Activated CD4-positive, alpha-beta T cell treated with anti-CD3 and anti-CD28 coated beads, Interleukin-2, amount 50 U/mL, for 1 hour (primary cell): Measurements from ENCODE around the gene LILRB5.
"Not testable (repeated sequence)": the region's sequence is repeated elsewhere in the genome, so short reads cannot be mapped to it uniquely, and the experiment has no call there.

Experiments
- DNase-seq: peaks from one replicate; pipeline ENCODE4 v3.0.0-alpha.2; 2020

The LILRB5 gene

DNA sequence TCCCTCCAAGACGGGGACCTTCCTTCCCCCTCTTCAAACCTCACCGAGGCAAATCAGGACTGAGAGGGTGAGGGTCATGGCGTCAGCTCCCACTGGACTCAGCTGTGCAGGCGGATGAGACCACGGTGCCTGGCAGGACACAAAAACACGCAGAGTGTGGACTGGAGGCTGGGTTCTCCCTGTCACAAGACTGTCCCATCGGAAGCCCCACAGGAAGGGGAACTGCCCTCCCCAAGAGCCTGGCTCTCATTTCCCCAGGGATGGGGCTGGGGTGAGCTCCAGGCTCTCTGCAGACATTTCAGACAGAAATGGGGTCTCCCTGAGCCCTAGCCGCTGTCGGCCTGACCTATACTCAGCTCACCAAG is at the start of gene LILRB5:
Gene LILRB5, minus strand, starts transcription at position 158 of the 365 bp plus-strand sequence. Its CDS starts 80 bp downstream, at position 78.
- no peak for DNase-seq

- DNase-seq: no peak
Observed at GRCh38 chr19:54305141-54305540, 48.1 kb upstream of the LILRB5 start.

- no peak for DNase-seq
Observed at GRCh38 chr19:54302257-54302656, 45.2 kb upstream of the LILRB5 start.

DNA sequence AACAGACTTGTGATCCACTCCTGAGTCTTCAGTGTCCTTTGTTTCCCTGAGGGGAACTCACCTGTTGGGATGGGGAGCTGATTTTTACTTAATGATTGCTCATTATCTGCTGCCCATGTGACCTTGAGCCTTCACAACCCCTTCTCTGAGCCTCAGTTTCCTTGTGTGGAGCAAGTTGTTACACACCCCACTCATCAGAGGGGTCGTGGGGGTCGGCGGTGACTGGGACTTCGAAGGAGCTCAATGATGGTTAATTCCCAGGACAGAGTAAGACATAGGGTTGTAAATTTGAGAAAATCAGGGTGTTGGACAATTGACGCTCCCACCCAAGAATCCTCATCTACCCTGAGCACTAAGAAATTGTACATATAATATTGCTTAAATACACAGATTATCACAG is 42.4 kb upstream of the LILRB5 start:
- no peak for DNase-seq

GRCh38 chr19:54299126-54299498 is 42.0 kb upstream of the LILRB5 start:
- DNase-seq: no peak

- DNase-seq: no peak
Observed at GRCh38 chr19:54298357-54299125, 41.5 kb upstream of the LILRB5 start.

- no peak for DNase-seq
Observed at GRCh38 chr19:54297759-54298305, 40.8 kb upstream of the LILRB5 start.

- no peak for DNase-seq
Observed at GRCh38 chr19:54294539-54294938, 37.5 kb upstream of the LILRB5 start.

DNA sequence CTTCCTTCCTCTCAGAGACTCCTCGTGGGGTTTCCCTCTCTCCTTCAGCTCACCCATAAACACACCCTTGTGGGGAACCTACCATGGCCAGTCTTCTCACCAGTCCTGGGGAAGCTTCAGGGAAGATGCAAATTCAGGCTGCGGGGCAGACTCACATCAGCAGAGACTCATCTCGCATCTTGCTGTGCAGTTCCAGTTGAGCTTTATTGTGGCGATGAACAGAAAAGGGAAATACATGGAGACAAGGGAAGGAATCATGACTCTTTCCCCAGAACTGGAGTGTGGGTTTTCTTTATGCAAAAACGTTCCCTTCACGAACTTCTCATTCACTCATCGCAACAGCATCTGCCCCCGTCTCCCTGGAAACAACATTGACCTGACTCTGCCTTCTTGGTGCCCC is 32.1 kb upstream of the LILRB5 start:
- not testable (repeated sequence) for DNase-seq

DNA sequence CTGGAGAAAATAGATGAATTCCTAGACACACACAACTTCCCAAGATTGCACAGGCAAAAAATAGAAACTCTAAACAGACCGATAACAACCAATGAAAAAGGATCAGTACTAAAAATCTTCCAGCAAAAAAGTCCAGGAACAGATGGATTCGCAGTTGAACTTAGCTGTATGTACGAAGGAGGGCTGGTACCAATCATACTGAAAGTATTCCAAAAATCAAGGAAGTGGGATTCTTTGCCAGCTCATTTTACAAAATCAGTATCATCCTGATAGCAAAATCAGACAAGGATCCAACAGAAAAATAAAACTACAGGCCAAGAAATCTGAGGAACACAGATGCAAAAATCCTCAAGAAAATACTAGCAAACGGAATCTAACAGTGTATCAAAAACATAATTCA is 30.4 kb upstream of the LILRB5 start:
- DNase-seq: no peak

DNA sequence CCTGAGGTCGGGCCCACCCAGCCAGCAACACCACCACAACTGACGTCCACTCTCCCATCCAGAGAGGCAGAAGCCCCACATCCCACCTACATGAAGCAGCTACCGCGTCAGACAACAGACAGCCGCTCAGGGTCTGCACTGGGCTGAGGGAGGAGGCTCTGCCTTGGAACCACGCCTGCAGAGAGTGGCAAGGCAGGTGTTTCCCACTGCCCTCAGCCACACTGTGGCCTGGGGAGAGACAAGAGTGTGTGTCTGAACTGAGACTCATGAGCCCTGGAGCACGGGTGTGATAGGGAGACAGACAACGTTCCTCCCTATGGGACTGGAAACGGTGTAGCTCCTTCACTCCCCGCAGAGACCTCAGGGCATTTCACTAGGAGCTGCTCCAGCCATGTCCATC is 29.2 kb upstream of the LILRB5 start:
- DNase-seq: not testable (repeated sequence)

DNA sequence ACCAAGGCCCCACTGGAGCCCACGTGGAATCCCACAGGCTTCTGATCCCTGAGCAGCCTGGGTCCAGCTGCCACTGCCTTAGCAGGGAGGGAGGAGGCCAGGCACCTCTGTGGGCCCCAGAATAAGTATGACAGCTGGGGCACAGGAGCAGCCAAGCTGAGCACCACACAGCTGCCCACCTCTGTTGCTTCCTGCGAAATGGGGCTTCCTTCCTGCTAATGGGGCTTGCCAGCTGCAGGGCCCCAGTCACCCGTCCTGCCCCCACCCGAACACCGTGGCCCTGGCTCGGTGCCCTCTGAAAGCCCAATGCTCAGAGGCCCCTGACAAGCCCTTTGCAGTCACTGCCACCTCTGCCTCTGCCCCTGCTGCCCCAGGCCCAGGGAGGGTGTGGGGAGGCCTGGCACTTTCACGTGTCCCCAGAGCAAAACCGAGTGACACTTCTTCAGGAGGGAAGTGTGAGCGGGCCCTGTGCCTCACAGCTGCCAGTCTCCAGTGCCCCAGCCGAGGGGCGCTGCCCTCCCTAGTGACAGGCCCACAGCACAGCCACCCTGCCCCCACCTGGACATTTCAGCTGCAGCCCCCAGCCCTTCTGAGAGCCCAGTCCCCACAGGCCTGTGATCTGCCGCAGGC is 28.5 kb upstream of the LILRB5 start:
- not testable (repeated sequence) for DNase-seq

GRCh38 chr19:54282686-54283470 is 25.8 kb upstream of the LILRB5 start:
- DNase-seq: no peak

DNA sequence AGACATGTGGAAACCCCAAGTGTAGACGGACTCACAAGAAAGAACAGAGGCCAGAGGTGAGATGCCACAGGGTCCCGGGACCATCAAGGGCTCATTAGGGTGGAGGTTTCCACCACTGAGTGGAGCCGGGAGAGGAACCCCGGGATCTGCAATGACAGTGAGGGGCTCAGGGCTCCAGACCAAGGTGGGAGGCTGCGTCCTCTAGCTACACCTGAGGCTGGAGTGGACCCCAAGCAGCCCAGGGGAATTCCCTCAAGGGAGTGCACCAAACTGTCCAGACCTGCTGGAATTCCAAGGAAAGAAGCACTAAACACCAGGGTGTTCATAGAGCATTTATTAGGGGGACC is 24.6 kb upstream of the LILRB5 start:
- DNase-seq: not testable (repeated sequence)

DNA sequence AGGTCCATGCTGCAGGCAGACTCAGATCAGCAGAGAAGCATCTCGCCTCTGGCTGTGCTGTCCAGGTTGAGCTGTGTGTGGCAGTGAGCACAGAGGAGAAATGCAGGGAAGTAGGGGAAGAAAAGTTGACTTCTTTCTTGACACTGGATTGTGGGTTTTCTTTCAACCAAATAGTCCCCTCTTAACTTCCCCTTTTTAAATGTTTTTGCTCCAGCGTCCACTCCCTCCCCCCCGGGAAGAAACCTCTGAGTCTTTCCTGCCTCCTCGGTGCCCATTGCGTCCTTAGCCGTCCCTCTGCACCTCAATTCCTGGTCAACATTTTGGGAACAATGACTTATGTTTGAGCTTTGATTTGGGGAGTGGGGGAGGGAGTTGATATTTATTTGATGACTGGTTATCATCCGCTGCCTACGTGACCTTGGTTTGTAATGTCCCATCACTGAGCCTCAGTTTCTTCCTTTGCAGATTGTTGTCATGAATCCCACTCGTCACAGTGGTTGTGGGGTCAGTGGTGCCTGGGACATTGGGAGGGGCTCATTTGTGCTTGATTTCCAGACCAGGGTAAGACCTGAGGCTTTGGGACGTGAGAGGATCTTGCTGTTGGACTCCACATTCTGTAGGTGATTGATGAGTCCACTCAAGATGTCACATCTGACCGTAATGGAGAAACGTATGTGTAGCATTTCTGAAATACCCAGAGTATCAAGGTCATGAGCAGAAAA is 24.1 kb upstream of the LILRB5 start, which contains the start of gene LILRB2:
Gene LILRB2, minus strand, starts transcription at position 104 of the 722 bp plus-strand sequence. CDS start 614 bp downstream, outside the sequence.
- no peak for DNase-seq

DNA sequence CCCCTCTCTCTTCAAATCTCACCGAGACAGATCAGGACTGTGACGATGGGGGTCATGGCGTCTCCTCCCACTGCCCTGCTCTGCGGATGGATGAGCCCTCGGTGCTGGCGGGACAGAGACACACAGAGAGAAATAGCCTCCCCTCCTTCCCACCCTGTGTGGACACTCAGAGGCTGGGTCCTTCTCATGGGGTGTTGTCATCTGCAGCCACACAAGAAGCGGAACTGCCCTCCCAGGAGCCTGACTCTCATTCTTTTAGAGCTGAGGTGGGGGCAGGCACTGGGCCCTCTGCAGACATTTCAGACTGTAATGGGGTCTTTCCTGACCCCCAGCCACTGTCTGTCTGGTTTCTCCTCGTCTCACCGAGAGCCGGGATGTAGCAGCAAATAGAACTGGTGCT is 23.4 kb upstream of the LILRB5 start:
- DNase-seq: not testable (repeated sequence)

DNA sequence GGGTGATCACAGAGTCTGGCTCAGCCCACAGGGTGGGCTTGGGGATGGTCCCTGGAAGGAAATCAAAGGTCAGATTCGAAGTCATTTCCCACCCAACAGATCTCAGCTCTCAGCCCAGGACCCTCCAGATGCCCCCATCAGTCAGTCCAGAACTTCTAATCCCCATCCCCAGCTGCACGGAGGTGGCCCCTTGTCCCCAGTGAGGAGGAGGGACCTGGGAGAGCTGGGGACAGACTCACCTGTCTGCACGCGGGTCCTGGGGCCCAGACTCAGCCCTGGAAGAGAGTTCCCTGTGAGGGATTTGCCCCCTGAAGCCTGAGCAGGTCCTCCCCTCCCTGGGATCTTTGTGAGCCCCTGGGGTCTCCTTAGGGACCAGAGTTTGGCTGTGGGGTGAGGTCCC is 23.0 kb upstream of the LILRB5 start:
- DNase-seq: not testable (repeated sequence)

GRCh38 chr19:54279406-54279962 is 22.4 kb upstream of the LILRB5 start:
- no peak for DNase-seq

DNA sequence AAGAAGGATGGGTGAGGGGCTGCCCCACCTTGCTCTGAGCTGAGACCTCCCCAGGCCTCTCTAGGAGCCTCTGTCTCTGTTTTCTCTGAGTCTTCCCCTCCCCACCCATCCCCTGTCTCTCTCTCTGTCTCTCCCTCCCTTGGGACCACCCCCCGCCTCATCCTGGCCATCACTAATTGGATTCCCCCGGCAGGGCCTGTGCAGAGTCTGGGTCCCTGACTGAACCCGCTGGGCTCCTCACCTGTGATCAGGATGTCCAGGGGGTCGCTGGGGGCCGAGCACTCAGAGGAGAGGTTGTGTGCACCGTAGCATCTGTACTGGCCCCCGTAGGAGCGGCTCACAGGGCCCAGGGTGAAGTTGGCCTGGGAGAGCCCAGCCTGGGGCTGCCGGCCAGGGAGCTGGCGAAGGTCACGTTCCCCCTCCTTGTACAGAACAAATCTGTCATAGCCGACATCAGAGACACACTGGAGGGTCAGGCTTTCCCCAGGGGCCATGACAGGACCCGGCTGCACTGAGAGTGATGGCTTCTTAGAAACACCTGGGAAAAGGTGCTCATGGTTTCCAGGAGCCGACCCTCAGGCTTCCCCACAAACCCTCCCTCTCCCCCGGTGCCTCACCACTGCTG is 21.6 kb upstream of the LILRB5 start:
- DNase-seq: not testable (repeated sequence)

DNA sequence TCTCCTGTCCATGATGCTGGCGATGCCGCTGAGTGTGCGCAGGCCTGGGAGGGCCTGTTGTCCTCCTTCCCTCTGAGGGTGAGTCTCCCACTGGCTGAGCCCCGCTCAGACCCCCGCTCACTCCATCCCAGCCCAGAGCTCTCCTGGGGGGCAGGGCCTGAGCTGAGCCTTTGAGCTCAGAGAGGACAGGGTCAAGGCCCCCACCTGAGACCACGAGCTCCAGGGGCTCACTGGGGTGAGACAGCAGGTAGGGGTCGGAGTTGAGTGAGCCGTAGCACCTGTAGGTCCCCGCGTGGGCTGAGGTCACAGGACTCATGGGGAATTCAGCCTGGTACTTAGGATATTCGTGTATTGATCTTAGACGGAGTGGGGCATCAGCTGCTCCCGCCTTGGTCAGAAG is 21.0 kb upstream of the LILRB5 start:
- DNase-seq: not testable (repeated sequence)

- not testable (repeated sequence) for DNase-seq
Observed at GRCh38 chr19:54277111-54277615, 20.1 kb upstream of the LILRB5 start.

GRCh38 chr19:54275951-54276350 is 18.9 kb upstream of the LILRB5 start:
- DNase-seq: no peak
